DND-41 (cell line): Measurements from ENCODE around the gene CLCN6.

Experiments used
- ATAC-seq: fragments of 200-7000 bp; cut with Tn5 transposase; 3 replicates; pipeline ENCODE4 v1.9.1; 2021; ENCODE audit warnings: low read depth; ENCODE audit not compliant: insufficient read depth
- DNase-seq: peaks from one replicate; pipeline ENCODE4 v3.0.0-alpha.2; 2020
- H2AFZ ChIP-seq: 2 replicates; pipeline ENCODE4 v1.6.0; 2012; ENCODE audit warnings: low read depth, low read length
- H3K27ac ChIP-seq: 2 replicates; pipeline ENCODE4 v1.5.1; 2012; ENCODE audit warnings: low read length, inconsistent platforms
- H3K27me3 ChIP-seq: fragments of 200-600 bp; sonication (generic); 2 replicates; pipeline ENCODE4 v1.6.0; 2012; ENCODE audit warnings: low read length, mild to moderate bottlenecking, inconsistent platforms; ENCODE audit not compliant: insufficient read depth, poor library complexity
- H3K36me3 ChIP-seq: 2 replicates; pipeline ENCODE4 v1.5.1; 2012; ENCODE audit warnings: low read length, inconsistent platforms; ENCODE audit not compliant: insufficient read depth
- H3K4me1 ChIP-seq: 2 replicates; pipeline ENCODE4 v1.5.1; 2012; ENCODE audit warnings: mild to moderate bottlenecking, low read length; ENCODE audit not compliant: insufficient read depth
- H3K4me2 ChIP-seq: 2 replicates; pipeline ENCODE4 v1.6.0; 2012; ENCODE audit warnings: mild to moderate bottlenecking, moderate library complexity, low read length, inconsistent platforms; ENCODE audit not compliant: insufficient read depth
- H3K4me3 ChIP-seq, 2 experiments: fragments of 200-600 bp in 1 of 2; shearing (Covaris generic) in 1 of 2; 2 replicates each; pipeline ENCODE4 v1.5.1; 2012 to 2016; ENCODE audit warnings: inconsistent platforms in 2 of 2, low read length in 2 of 2, mild to moderate bottlenecking in 2 of 2, low read depth in 1 of 2, moderate library complexity in 1 of 2
- H3K79me2 ChIP-seq: 2 replicates; pipeline ENCODE4 v1.6.0; 2012; ENCODE audit warnings: low read length, inconsistent platforms; ENCODE audit not compliant: insufficient read depth
- H3K9ac ChIP-seq: 2 replicates; pipeline ENCODE4 v1.6.0; 2012; ENCODE audit warnings: low read depth, mild to moderate bottlenecking, inconsistent platforms, low read length, moderate library complexity
- H3K9me3 ChIP-seq: 2 replicates; pipeline ENCODE4 v1.5.1; 2012; ENCODE audit warnings: low read length, moderate library complexity, mild to moderate bottlenecking, inconsistent platforms; ENCODE audit not compliant: insufficient read depth, severe bottlenecking
- H4K20me1 ChIP-seq: 2 replicates; pipeline ENCODE4 v1.6.0; 2012; ENCODE audit warnings: low read length; ENCODE audit not compliant: insufficient read depth
- CTCF ChIP-seq: IDR thresholded peaks from 2 replicates; pipeline ENCODE4 v1.5.1; 2012; ENCODE audit warnings: borderline replicate concordance, low read length, moderate library complexity, mild to moderate bottlenecking; ENCODE audit not compliant: poor library complexity, severe bottlenecking; ENCODE audit errors: extremely low read depth
- EZH2 ChIP-seq: IDR thresholded peaks from 3 replicates; pipeline ENCODE4 v1.6.1; 2012; ENCODE audit warnings: borderline replicate concordance, low read depth, mild to moderate bottlenecking, moderate library complexity, low read length, inconsistent platforms; ENCODE audit not compliant: severe bottlenecking

Gene CLCN6

GRCh38 chr1:11887666-11888007 is 81.6 kb downstream of the CLCN6 start:
- H3K9ac ChIP-seq = no peak overlapping the region
- H3K36me3 ChIP-seq = no peaks in the 10 kb centered on the region

DNA sequence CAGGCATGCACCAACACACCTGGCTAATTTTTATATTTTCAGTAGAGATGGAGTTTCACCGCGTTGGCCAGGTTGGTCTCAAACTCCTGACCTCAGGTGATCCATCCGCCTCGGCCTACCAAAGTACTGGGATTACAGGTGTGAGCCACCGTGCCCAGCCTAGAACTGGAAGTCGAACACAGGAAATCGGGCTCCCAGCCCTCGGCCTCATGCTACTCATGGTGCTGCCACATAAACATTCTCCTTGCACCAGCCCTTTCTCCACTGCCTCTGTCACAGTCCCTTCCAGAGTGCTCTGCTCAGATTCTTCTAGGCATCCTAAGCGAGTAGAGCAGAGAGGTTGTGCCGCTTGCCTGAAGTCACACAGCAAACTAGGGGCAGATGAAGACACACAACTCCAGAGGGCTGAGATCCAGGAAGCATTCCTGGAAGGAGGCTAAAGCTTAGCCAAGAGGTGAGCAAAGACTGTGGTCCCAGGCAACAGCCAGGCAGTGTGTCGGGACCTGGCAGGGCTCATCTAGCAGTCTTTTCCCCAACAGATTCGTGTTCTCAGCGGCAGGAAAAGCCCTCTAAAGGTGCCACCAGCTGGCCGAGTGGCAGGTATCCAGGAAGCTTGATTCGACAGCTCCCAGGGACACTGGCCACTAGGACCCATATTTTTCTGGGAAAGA is 82.3 kb downstream of the CLCN6 start:
- Histone ChIP-seq H3K4me2 (no peak overlapping the region), H3K27me3 (peaks cover 2% of the 10 kb centered on the region), H3K79me2 (no peaks in the 10 kb centered on the region), H3K36me3 (no peaks in the 10 kb centered on the region), H3K4me1 (no peaks in the 10 kb centered on the region), H3K9me3 (no peaks in the 10 kb centered on the region), H2AFZ (no peak overlapping the region), H4K20me1 (peaks cover 1% of the 10 kb centered on the region; the same call in 1 of the 2 replicates), H3K4me3 (no peak overlapping the region), H3K27ac (no peak overlapping the region), H3K9ac (no peak overlapping the region)
- no peak for DNase-seq
- no peak for ATAC-seq
- no peak for TF ChIP-seq EZH2
- no peak for TF ChIP-seq CTCF

More at GRCh38 chr1:11887666-11888007, 81.6 kb downstream of the CLCN6 start:
- H3K4me1 ChIP-seq = no peaks in the 10 kb centered on the region
- no peak overlapping the region for H3K4me3 ChIP-seq
- ATAC-seq (no peak), DNase-seq (no peak)
- H3K79me2 ChIP-seq = no peaks in the 10 kb centered on the region
- no peaks in the 10 kb centered on the region for H3K9me3 ChIP-seq
- TF ChIP-seq EZH2 = no peak
- no peak for TF ChIP-seq CTCF
- peaks cover 3% of the 10 kb centered on the region; the same call in 1 of the 2 replicates for H4K20me1 ChIP-seq
- no peak overlapping the region for H3K4me2 ChIP-seq
- H2AFZ ChIP-seq = no peak overlapping the region
- H3K27me3 ChIP-seq = no peaks in the 10 kb centered on the region
- H3K27ac ChIP-seq = no peak overlapping the region

- ATAC-seq = no peak
- H3K27ac ChIP-seq = no peak overlapping the region
- H3K9me3 ChIP-seq = no peaks in the 10 kb centered on the region
- H3K79me2 ChIP-seq = no peaks in the 10 kb centered on the region
- no peak overlapping the region for H2AFZ ChIP-seq
- H3K4me3 ChIP-seq = no peak overlapping the region
- H4K20me1 ChIP-seq = no peaks in the 10 kb centered on the region; the same call in 1 of the 2 replicates
- H3K4me1 ChIP-seq = no peaks in the 10 kb centered on the region
- TF ChIP-seq EZH2 (no peak), CTCF (no peak)
- H3K9ac ChIP-seq = no peak overlapping the region
- peaks cover 5% of the 10 kb centered on the region for H3K27me3 ChIP-seq
- no peaks in the 10 kb centered on the region for H3K36me3 ChIP-seq
- no peak overlapping the region for H3K4me2 ChIP-seq
- no peak for DNase-seq
These were observed 82.9 kb downstream of the CLCN6 start for GRCh38 chr1:11888877-11889208.
